ENCODE measurements around the gene CCDC92B. TPM values are rescaled to one million over a fixed set of nuclear protein-coding genes. Genes with fewer than 3 reads are reported as not detected.
A peak's percentile ranks its signal among the peaks of the same experiment; 100 is the strongest.

CCDC92B gene
- total RNA-seq, 1 experiment from 2014 or later: 15.2 TPM

DNA sequence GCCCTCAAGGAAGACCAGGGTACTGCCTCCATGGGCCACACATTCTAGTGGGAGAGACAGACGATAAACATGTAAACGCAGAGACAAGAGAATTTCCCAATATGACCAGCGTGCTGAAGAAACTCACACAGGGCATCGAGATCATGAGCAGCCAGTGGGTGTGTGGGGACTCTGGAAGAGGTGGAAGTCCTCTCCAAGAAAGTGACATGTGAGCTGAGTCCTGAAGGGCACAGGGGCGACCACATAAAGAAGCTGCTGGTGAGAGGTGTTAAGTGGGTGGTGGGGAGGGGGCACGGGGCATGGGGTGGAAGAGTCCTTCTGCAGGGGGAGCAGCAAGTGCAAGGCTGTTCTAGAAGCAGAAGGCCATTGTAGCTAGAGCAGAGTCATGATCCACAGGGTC is 25.8 kb upstream of the CCDC92B start:
- Mint-ChIP-seq H3K4me3 (peak overlapping the region; percentile 67), H3K4me1 (peaks cover 10% of the 10 kb centered on the region), H3K27ac (no peak overlapping the region), H3K9me3 (no peaks in the 10 kb centered on the region), H3K36me3 (no peaks in the 10 kb centered on the region), H3K27me3 (ENCODE audit: low read depth) (peaks cover 19% of the 10 kb centered on the region)
- ChIA-PET POLR2A (interaction anchor here (1.0 to 1.5 kb wide), 2 partner anchors 19 kb away, joined by 3 read pairs; no protein-coding TSS in a partner anchor), CTCF (interaction anchor here (0.6 to 4.2 kb wide), 8 partner anchors 11 to 274 kb away, joined by 3 to 70 read pairs (median 4); no protein-coding TSS in a partner anchor)
- no peak for ATAC-seq
- TF ChIP-seq ATF6 (CRISPR knock-in tag; IDR thresholded peaks at IDR 0.05) (no peak), CDX4 (CRISPR knock-in tag; IDR thresholded peaks at IDR 0.05; ENCODE audit: borderline replicate concordance) (no peak), ATF2 (CRISPR knock-in tag; IDR thresholded peaks at IDR 0.05; ENCODE audit: borderline replicate concordance, low read depth) (no peak), NR1H2 (CRISPR knock-in tag; IDR thresholded peaks at IDR 0.05) (no peak), EMX1 (CRISPR knock-in tag; IDR thresholded peaks at IDR 0.05) (no peak), ZNF423 (CRISPR knock-in tag; IDR thresholded peaks at IDR 0.05) (no peak), CREM (CRISPR knock-in tag; IDR thresholded peaks at IDR 0.05) (no peak), ETV6 (CRISPR knock-in tag; IDR thresholded peaks at IDR 0.05) (no peak), AFF4 (CRISPR knock-in tag; IDR thresholded peaks at IDR 0.05; ENCODE audit: borderline replicate concordance) (no peak), JUN (CRISPR knock-in tag; IDR thresholded peaks at IDR 0.05) (no peak), NFE2L1 (CRISPR knock-in tag; IDR thresholded peaks at IDR 0.05) (no peak), ARID4B (CRISPR knock-in tag; IDR thresholded peaks at IDR 0.05; ENCODE audit: borderline replicate concordance) (no peak), SP1 (CRISPR knock-in tag; conservative IDR thresholded peaks at IDR 0.05) (no peak), ZNF396 (CRISPR knock-in tag; IDR thresholded peaks at IDR 0.05; ENCODE audit: borderline replicate concordance) (no peak)
- TF ChIP-seq, protein P1, sequence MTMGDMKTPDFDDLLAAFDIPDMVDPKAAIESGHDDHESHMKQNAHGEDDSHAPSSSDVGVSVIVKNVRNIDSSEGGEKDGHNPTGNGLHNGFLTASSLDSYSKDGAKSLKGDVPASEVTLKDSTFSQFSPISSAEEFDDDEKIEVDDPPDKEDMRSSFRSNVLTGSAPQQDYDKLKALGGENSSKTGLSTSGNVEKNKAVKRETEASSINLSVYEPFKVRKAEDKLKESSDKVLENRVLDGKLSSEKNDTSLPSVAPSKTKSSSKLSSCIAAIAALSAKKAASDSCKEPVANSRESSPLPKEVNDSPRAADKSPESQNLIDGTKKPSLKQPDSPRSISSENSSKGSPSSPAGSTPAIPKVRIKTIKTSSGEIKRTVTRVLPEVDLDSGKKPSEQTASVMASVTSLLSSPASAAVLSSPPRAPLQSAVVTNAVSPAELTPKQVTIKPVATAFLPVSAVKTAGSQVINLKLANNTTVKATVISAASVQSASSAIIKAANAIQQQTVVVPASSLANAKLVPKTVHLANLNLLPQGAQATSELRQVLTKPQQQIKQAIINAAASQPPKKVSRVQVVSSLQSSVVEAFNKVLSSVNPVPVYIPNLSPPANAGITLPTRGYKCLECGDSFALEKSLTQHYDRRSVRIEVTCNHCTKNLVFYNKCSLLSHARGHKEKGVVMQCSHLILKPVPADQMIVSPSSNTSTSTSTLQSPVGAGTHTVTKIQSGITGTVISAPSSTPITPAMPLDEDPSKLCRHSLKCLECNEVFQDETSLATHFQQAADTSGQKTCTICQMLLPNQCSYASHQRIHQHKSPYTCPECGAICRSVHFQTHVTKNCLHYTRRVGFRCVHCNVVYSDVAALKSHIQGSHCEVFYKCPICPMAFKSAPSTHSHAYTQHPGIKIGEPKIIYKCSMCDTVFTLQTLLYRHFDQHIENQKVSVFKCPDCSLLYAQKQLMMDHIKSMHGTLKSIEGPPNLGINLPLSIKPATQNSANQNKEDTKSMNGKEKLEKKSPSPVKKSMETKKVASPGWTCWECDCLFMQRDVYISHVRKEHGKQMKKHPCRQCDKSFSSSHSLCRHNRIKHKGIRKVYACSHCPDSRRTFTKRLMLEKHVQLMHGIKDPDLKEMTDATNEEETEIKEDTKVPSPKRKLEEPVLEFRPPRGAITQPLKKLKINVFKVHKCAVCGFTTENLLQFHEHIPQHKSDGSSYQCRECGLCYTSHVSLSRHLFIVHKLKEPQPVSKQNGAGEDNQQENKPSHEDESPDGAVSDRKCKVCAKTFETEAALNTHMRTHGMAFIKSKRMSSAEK (CRISPR knock-in tag; IDR thresholded peaks at IDR 0.05; ENCODE audit: borderline replicate concordance): no peak
- TF ChIP-seq, protein P2, sequence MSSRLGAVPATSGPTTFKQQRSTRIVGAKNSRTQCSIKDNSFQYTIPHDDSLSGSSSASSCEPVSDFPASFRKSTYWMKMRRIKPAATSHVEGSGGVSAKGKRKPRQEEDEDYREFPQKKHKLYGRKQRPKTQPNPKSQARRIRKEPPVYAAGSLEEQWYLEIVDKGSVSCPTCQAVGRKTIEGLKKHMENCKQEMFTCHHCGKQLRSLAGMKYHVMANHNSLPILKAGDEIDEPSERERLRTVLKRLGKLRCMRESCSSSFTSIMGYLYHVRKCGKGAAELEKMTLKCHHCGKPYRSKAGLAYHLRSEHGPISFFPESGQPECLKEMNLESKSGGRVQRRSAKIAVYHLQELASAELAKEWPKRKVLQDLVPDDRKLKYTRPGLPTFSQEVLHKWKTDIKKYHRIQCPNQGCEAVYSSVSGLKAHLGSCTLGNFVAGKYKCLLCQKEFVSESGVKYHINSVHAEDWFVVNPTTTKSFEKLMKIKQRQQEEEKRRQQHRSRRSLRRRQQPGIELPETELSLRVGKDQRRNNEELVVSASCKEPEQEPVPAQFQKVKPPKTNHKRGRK (CRISPR knock-in tag; IDR thresholded peaks at IDR 0.05; ENCODE audit: borderline replicate concordance): no peak
- DNase-seq (ENCODE audit: low spot score): no peak

All from WTC11 (cell line).